ENCODE measurements around the gene CHIC2. TPM values are rescaled to one million over a fixed set of nuclear protein-coding genes. Genes with fewer than 3 reads are reported as not detected.
"Not testable (repeated sequence)": the region's sequence is repeated elsewhere in the genome, so short reads cannot be mapped to it uniquely, and the experiment has no call there.

Gene CHIC2
- total RNA-seq, result 10 to 100 TPM; 13.5 to 26.2 TPM

DNA sequence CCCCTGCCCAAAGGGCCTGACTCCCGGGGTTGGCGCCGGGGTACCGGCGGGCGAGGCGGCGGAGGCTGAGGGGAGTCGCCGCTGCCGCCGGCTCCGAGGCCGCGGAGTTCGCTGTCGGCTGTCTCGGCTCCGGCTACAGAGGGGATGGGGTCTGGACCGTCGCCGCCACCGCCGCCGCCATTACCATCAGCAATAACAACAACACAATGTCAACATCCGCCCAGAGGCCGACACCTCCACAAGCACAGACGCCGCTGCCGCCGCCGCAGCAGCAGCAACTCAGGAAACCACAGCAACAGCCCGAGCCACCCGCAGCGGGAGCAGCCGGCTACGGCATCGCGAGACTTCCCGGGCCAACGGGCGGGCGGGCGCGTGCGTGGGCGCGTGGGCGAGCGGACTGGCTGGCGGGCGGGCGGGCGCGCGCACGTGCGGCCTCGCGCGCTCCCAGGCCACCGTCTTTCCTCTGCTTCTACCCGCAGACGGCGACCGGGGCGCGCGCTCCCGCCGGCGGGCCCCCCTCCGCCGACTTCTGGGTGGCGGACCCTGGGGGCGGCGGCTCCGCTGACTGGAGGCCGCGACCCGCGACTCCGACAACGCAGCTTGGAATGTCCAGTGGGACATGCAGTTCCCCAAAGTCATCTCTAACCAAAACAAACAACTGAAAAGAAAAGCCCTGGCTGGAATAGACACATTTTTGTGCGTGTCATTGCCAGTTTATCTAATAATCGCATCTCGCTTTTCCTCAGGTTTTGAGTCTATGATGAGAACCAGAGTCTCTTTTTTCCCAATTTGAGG, at the start of gene CHIC2:
TSS of gene CHIC2 (minus strand) at position 289 of the 795 bp plus-strand sequence. CDS start 305 bp downstream, outside the sequence.
- Histone ChIP-seq H3K9ac (ENCODE audit: low read depth in 2 of 2, low read length in 2 of 2) (peak within 1 kb of the TSS; percentile 97 to 98), H3K9me3 (no peaks in the 10 kb centered on the region)

DNA sequence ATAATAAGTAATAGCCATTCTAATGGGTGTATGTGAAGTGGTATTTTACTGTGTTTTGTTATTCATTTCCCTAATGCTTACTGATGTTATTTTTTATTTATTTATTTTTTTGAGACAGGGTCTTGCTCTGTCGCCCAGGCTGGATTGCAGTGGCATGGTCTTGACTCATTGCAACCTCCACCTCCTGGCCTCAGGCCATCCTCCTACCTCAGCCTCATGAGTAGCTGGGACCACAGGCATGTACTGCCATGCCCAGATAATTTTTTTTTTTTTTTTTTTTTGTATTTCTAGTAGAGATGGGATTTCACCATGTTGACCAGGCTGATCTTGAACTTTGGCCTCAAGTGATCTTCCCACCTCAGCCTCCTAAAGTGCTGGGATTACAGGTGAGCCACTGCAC, 48.8 kb upstream of the CHIC2 start:
- H3K4me1 ChIP-seq; H3K9me3 ChIP-seq; H3K36me3 ChIP-seq; DNase-seq; H3K27ac ChIP-seq; H3K4me3 ChIP-seq; intact Hi-C loops (cut with DNase I); H3K9ac ChIP-seq (ENCODE audit: low read depth in 2 of 2, low read length in 2 of 2): not testable (repeated sequence)
- H3K27me3 ChIP-seq, result peaks cover 28% of the 10 kb centered on the region

More for the DNA sequence above, at the start of gene CHIC2:
- Histone ChIP-seq H3K4me1 (peaks cover 8% of the 10 kb centered on the region), H3K36me3 (no peaks in the 10 kb centered on the region), H3K4me3 (peak within 1 kb of the TSS; percentile 92), H3K27ac (peak within 1 kb of the TSS; percentile 97), H3K27me3 (no peaks in the 10 kb centered on the region)
- TF ChIP-seq, protein P1, sequence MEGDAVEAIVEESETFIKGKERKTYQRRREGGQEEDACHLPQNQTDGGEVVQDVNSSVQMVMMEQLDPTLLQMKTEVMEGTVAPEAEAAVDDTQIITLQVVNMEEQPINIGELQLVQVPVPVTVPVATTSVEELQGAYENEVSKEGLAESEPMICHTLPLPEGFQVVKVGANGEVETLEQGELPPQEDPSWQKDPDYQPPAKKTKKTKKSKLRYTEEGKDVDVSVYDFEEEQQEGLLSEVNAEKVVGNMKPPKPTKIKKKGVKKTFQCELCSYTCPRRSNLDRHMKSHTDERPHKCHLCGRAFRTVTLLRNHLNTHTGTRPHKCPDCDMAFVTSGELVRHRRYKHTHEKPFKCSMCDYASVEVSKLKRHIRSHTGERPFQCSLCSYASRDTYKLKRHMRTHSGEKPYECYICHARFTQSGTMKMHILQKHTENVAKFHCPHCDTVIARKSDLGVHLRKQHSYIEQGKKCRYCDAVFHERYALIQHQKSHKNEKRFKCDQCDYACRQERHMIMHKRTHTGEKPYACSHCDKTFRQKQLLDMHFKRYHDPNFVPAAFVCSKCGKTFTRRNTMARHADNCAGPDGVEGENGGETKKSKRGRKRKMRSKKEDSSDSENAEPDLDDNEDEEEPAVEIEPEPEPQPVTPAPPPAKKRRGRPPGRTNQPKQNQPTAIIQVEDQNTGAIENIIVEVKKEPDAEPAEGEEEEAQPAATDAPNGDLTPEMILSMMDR (IDR thresholded peaks at IDR 0.05), result no peak
- DNase-seq, result peak; percentile 93
- intact Hi-C loops (cut with DNase I), result no loop called here

DNA sequence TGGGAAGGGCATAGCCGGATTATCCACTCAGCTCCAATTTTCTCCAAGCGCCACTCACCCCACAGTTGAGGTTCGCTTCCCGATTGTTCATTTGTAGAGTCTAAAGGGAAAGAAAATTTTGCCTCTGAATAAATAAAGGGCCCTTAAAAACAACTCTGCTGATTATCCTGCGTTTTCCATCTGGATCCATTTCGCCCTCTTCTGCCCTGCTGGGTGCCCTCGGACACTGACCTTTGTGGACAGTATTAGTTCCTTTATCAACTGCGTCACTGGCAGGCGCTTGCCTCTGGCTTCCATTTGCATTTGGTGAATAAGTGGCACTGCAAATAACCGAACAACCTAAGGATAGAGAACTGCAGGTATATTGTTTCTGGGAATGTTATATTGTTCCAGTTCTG, 45.6 kb upstream of the CHIC2 start:
- TF ChIP-seq, protein P1 (IDR thresholded peaks at IDR 0.05), result no peak
- Histone ChIP-seq H3K27me3 (peaks cover 55% of the 10 kb centered on the region), H3K9ac (ENCODE audit: low read depth in 2 of 2, low read length in 2 of 2) (no peak overlapping the region), H3K27ac (no peak overlapping the region), H3K4me1 (peaks cover 5% of the 10 kb centered on the region), H3K4me3 (no peak overlapping the region), H3K9me3 (no peaks in the 10 kb centered on the region), H3K36me3 (no peaks in the 10 kb centered on the region)
- intact Hi-C loops (cut with DNase I), result no loop called here
- no peak for DNase-seq

DNA sequence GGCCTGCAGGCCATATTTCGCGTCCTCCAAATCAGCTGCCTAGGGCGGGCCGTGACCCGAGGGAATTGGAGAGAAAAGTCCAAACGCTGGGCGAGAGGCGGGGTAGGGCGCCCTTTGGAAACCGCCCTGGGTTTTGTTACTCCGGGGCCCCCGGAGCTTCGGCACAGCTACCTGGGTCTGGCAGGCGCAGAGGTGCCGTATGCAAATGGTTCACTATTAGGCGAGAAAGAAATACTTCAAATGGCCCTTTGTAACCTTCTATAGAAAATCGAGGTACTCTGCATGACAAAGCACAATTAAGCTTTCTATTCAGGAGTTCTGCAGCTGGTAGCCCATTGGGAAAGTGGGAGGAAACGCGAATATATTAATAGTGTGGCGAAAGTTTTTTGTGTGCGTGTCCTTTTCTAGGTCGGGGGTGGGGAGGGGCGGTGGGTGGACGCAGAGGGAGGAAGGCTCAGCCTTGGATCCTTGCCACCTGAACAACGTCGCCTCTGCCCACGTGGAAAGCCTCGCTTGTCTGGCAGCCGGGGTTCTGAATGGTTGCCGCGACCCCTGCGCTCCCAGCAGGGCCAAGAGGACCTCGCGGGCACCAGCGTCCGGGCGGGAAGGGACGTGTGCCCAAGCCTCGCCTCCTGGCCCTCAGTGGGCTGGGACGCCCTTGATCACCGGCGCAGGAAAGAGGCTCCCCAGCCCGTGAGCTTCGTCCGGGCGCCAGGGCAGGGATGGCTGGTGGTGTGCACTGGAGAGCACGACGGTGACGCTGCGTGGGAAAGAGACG, 45.0 kb upstream of the CHIC2 start:
- TF ChIP-seq, protein P1 (IDR thresholded peaks at IDR 0.05), result no peak
- H3K36me3 ChIP-seq, result no peaks in the 10 kb centered on the region
- no peak overlapping the region for H3K9ac ChIP-seq (ENCODE audit: low read depth in 2 of 2, low read length in 2 of 2)
- peaks cover 5% of the 10 kb centered on the region for H3K4me1 ChIP-seq
- H3K4me3 ChIP-seq, result no peak overlapping the region
- no peak for DNase-seq
- H3K27me3 ChIP-seq, result peaks cover 60% of the 10 kb centered on the region
- H3K27ac ChIP-seq, result no peak overlapping the region
- intact Hi-C loops (cut with DNase I), result loop anchor here (10.0 kb wide), 1 partner anchor 105 kb away; no protein-coding TSS in a partner anchor
- no peaks in the 10 kb centered on the region for H3K9me3 ChIP-seq

DNA sequence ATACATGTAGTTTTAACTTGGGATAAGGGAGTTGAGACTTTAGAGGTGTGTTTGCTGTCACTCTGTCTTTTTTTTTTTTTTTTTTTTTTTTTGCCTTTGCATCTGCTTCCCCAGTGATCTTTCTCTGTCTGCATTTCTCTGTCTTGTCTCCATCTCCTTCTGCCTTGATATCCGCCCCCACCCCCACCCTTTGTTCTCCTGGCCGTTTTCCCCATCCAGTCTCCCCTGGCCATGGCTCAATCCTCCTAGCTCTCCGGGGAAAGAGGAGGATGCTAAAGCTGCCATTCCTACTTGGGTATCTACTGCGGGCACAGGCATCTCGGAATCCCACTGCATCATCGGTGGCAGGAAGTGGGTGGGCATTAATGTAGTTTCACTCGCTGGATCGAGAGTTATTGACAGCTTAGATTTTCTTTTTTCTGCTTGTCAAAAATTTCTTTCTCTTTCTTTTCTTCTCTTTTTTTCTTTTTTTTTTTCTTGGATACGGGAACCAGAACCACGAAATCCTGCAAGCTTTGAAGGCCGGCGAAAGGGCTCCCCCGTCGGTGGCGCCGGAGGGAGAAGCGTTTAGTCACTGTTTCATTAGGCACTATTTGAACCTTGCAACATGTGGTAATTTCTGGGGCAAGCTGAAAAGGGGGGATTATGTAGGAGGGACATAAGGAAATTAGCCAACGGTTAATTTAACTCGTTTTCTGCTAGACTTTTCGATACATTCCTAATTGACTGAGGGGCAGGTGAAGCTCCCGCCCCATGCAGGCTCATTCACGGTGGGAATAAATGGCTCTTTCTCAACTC, 43.7 kb upstream of the CHIC2 start:
- Histone ChIP-seq H3K27me3 (peaks cover 73% of the 10 kb centered on the region), H3K4me3 (no peak overlapping the region), H3K9me3 (no peaks in the 10 kb centered on the region), H3K9ac (ENCODE audit: low read depth in 2 of 2, low read length in 2 of 2) (no peak overlapping the region), H3K36me3 (no peaks in the 10 kb centered on the region), H3K27ac (no peak overlapping the region), H3K4me1 (peaks cover 5% of the 10 kb centered on the region)
- intact Hi-C loops (cut with DNase I), result loop anchor here (10.0 kb wide), 1 partner anchor 107 kb away; no protein-coding TSS in a partner anchor
- DNase-seq, result no peak
- TF ChIP-seq, protein P1 (IDR thresholded peaks at IDR 0.05), result no peak
